SU-DHL-6 (cell line): ENCODE data around the gene CREG1.

Experiments used
- CTCF ChIP-seq: fragments of 200-600 bp; sonication (generic); IDR thresholded peaks from one replicate; pipeline ENCODE4 v1.5.1; 2017; ENCODE audit warnings: antibody characterized with exemption, mild to moderate bottlenecking, low read length, moderate library complexity; ENCODE audit not compliant: insufficient read depth, poor library complexity, severe bottlenecking
- EZH2phosphoT487 ChIP-seq: fragments of 200-600 bp; sonication (generic), shearing (Covaris generic); conservative IDR thresholded peaks from 2 replicates; pipeline ENCODE4 v1.6.1; 2018; ENCODE audit warnings: mild to moderate bottlenecking, antibody characterized with exemption, low read length, moderate library complexity, mixed read lengths

- TF ChIP-seq CTCF, result no peak
- TF ChIP-seq EZH2phosphoT487, result no peak
Measured at GRCh38 chr1:167518331-167518700, 35.2 kb downstream of the CREG1 start, which contains the start of gene CD247.
